AG09319 (cell line): ENCODE measurements around the gene NPRL2.

Experiments
- DNase-seq: peaks from one replicate; pipeline ENCODE4 v3.0.0-alpha.2; 2010; ENCODE audit warnings: low read depth; ENCODE audit errors: extremely low read depth
- CTCF ChIP-seq: IDR thresholded peaks from 2 replicates; pipeline ENCODE4 v1.5.1; 2011; ENCODE audit warnings: low read depth, mild to moderate bottlenecking, inconsistent platforms, low read length, moderate library complexity

Gene NPRL2

GRCh38 chr3:50380405-50381085 is 30.0 kb upstream of the NPRL2 start:
- TF ChIP-seq CTCF, result no peak
- no peak for DNase-seq

GRCh38 chr3:50378757-50379156 is 28.2 kb upstream of the NPRL2 start:
- DNase-seq, result no peak
- TF ChIP-seq CTCF, result no peak

- no peak for TF ChIP-seq CTCF
Observed at GRCh38 chr3:50378024-50378423, 27.4 kb upstream of the NPRL2 start.

GRCh38 chr3:50375258-50375931 is 24.8 kb upstream of the NPRL2 start:
- TF ChIP-seq CTCF, result no peak
- DNase-seq, result no peak

More at GRCh38 chr3:50378024-50378423, 27.4 kb upstream of the NPRL2 start:
- no peak for DNase-seq

GRCh38 chr3:50374363-50375257 is 24.0 kb upstream of the NPRL2 start:
- no peak for DNase-seq
- no peak for TF ChIP-seq CTCF

- no peak for TF ChIP-seq CTCF
- DNase-seq, result no peak
Observed at GRCh38 chr3:50373146-50374051, 22.8 kb upstream of the NPRL2 start.
